Tibial artery (tissue), 4 donors: ENCODE data around the gene S100A5.
A peak's percentile ranks its signal among the peaks of the same experiment; 100 is the strongest.
"Not testable (repeated sequence)": the region's sequence is repeated elsewhere in the genome, so short reads cannot be mapped to it uniquely, and the experiment has no call there.

Experiments
- DNase-seq, 2 donors: peaks; one replicate each; pipeline ENCODE4 v3.0.0-alpha.2; 2019
- H3K27ac ChIP-seq, 2 donors: fragments of 200-600 bp; sonication (generic) in 1 of 2; 1 replicate in 1 of 2; 2 replicates in 1 of 2; pipeline ENCODE4 v1.5.1; 2018 to 2019; ENCODE audit warnings: mild to moderate bottlenecking in 1 of 2
- H3K27me3 ChIP-seq, 2 donors: fragments of 200-600 bp; sonication (generic) in 1 of 2; one replicate each; pipeline versions ENCODE4 v1.5.1 to v1.6.0; 2016 to 2019
- H3K36me3 ChIP-seq, 3 donors: fragments of 200-600 bp; sonication (generic) in 2 of 3; one replicate each; pipeline ENCODE4 v1.5.1; 2016 to 2019; ENCODE audit warnings: mild to moderate bottlenecking in 2 of 3
- H3K4me1 ChIP-seq, 4 donors: fragments of 200-600 bp; sonication (generic) in 2 of 4; 1 replicate in 3 of 4; 2 replicates in 1 of 4; pipeline ENCODE4 v1.5.1; 2016 to 2019
- H3K4me3 ChIP-seq, 2 donors: fragments of 200-600 bp; sonication (generic) in 1 of 2; 1 replicate in 1 of 2; 2 replicates in 1 of 2; pipeline ENCODE4 v1.5.1; 2018 to 2019; ENCODE audit warnings: mild to moderate bottlenecking in 2 of 2
- H3K9me3 ChIP-seq, 3 donors: fragments of 200-600 bp; sonication (generic) in 1 of 3; one replicate each; pipeline ENCODE4 v1.5.1; 2016 to 2019
- intact Hi-C: fragments of 100-400 bp; cut with DNase I; formaldehyde crosslinking; loops from one replicate; pipeline ENCODE4 v1.15.0; 2023; ENCODE audit warnings: low total_unique reads
- TF ChIP-seq, protein P1 (sequence below), 2 experiments: fragments of 200-600 bp in 1 of 2; fragments of 450-650 bp in 1 of 2; IDR thresholded peaks; one replicate each; pipeline ENCODE4 v1.5.1; 2017 to 2019; ENCODE audit warnings: antibody characterized with exemption in 2 of 2, mild to moderate bottlenecking in 1 of 2, moderate library complexity in 1 of 2

S100A5 gene

DNA sequence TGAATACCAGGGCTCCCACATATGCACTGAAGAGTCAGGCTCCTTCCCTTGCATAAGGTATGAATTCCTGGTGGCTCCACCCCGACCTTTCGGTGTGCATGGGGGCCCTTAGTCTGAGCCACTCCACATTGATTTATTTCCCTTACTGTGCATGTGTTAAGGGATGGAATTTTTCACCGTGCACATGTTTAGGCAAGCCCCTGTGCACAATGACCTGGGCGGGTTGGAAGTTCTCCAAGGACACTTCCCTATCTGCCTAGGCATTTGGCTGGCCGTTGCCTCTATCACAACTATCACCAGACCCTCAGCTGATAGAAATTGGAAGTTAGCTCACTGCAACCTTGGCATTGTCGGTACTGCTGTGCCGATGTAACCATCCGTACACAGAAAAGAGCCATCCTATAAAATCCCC lies 14.6 kb downstream of the S100A5 start:
- Histone ChIP-seq H3K27me3 (no peaks in the 10 kb centered on the region), H3K27ac (peak overlapping the region in 1 of 2 donors; percentile 51), H3K9me3 (no peaks in the 10 kb centered on the region), H3K36me3 (peaks cover 0 to 6% (median 0%) of the 10 kb centered on the region in 3 donors), H3K4me3 (no peak overlapping the region), H3K4me1 (peaks cover 0 to 18% (median 5%) of the 10 kb centered on the region in 4 donors)
- intact Hi-C loops = no loop called here
- TF ChIP-seq, protein P1, sequence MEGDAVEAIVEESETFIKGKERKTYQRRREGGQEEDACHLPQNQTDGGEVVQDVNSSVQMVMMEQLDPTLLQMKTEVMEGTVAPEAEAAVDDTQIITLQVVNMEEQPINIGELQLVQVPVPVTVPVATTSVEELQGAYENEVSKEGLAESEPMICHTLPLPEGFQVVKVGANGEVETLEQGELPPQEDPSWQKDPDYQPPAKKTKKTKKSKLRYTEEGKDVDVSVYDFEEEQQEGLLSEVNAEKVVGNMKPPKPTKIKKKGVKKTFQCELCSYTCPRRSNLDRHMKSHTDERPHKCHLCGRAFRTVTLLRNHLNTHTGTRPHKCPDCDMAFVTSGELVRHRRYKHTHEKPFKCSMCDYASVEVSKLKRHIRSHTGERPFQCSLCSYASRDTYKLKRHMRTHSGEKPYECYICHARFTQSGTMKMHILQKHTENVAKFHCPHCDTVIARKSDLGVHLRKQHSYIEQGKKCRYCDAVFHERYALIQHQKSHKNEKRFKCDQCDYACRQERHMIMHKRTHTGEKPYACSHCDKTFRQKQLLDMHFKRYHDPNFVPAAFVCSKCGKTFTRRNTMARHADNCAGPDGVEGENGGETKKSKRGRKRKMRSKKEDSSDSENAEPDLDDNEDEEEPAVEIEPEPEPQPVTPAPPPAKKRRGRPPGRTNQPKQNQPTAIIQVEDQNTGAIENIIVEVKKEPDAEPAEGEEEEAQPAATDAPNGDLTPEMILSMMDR (IDR thresholded peaks at IDR 0.05) = no peak
- peak; percentile 22 to 49 for DNase-seq

DNA sequence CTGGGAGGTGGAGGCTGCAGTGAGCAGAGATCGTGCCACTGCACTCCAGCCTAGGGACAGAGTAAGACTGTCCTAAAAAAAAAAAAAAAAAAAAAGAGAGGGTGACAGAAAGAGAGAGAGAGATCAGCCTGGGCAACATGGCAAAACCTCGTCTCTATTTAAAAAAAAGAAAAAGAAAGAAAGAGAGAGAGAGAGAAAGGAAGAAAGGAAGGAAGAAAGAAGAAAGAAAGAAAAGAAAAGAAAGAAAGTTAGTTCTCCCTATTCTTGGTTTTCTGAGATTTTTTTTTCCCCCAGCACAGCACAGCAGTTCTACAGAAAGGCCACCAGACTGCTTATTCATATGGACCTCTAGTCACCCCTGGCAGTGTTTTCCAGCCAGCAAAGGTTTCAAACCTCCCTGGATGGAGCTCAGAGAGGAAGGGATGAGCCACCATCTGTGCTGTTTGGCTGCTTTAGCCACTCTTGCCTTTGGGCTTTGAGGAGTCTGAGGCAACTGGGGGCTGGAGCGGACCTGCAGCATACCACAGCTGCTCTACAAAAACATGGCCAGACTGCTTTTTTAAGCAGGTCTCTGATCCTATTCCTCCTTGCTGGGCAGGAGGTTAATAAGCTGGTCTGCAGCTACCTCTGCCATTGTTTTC lies 15.5 kb downstream of the S100A5 start:
- Histone ChIP-seq H3K27me3 (no peaks in the 10 kb centered on the region), H3K27ac (peak overlapping the region in 1 of 2 donors; percentile 51), H3K4me3 (no peak overlapping the region), H3K4me1 (peaks cover 0 to 15% (median 5%) of the 10 kb centered on the region in 4 donors), H3K9me3 (no peaks in the 10 kb centered on the region), H3K36me3 (peaks cover 0 to 6% (median 0%) of the 10 kb centered on the region in 3 donors)
- TF ChIP-seq, protein P1 (IDR thresholded peaks at IDR 0.05) = no peak
- intact Hi-C loops = no loop called here
- DNase-seq = peak; percentile 20 to 63

DNA sequence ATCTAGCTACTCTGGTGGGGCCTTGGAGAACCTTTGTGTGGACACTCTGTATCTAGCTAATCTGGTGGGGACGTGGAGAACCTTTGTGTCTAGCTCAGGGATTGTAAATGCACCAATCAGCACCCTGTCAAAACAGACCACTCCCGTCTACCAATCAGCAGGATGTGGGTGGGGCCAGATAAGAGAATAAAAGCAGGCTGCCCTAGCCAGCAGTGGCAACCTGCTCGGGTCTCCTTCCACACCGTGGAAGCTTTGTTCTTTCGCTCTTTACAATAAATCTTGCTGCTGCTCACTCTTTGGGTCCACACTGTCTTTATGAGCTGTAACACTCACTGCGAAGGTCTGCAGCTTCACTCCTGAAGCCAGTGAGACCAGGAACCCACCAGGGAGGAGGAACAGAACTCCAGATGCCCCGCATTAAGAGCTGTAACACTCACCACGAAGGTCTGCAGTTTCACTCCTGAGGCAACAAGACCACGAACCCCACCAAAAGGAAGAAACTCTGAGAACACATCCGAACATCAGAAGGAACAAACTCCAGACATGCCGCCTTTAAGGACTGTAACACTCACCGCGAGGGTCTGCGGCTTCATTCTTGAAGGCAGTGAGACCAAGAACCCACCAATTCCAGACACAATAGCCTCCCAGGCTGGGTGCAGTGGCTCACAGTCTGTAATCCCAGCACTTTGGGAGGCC lies 18.2 kb downstream of the S100A5 start:
- peak in 1 of 2 donors; percentile 40 for DNase-seq
- H3K27me3 ChIP-seq, intact Hi-C loops, H3K27ac ChIP-seq, H3K9me3 ChIP-seq, H3K4me3 ChIP-seq, H3K36me3 ChIP-seq: not testable (repeated sequence)
- peaks cover 0 to 19% (median 7%) of the 10 kb centered on the region in 4 donors for H3K4me1 ChIP-seq

DNA sequence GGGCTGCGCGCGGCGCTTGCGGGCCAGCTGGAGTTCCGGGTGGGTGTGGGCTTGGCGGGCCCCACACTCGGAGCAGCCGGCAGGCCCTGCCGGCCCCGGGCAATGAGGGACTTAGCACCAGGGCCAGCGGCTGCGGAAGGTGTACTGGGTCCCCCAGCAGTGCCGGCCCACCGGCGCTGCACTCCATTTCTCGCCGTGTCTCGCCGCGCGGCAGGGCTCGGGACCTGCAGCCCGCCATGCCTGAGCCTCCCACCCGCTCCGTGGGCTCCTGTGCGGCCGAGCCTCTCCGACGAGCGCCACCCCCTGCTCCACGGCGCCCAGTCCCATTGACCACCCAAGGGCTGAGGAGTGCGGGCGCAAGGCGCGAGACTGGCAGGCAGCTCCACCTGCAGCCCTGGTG lies 18.9 kb downstream of the S100A5 start:
- peaks cover 0 to 19% (median 6%) of the 10 kb centered on the region in 4 donors for H3K4me1 ChIP-seq
- H3K4me3 ChIP-seq, H3K27ac ChIP-seq, H3K9me3 ChIP-seq, H3K36me3 ChIP-seq, intact Hi-C loops, H3K27me3 ChIP-seq: not testable (repeated sequence)
- peak in 1 of 2 donors; percentile 38 for DNase-seq

DNA sequence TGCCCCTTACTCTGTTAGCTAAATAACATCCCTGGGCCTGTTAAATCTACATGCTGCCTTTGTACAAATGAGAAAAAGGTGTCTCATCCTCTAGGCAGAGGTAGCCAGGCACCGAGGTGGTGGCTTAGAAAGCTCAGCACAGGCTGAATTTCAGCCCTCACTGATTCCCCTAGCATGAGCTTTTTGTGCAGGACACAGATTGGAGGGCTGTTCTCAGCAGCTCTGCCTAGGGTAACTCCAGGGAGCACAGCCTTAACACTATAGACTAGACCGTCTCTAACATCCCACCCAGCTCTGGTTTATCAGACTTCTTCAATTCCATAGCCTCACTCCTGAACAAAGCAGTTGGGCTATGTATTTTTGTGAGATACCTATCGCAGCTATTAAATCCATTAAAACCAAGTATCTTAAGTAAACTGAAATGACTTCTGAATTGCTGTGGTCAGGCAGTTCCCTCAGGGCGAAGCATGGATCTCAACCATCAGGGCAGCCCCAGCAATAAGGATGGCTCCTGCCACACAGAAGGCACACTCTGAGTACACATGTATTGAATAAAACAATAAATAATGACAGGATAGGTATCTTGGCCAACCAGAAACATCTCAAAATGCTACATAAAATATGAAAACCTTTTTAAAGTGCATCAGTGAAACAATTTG lies 19.8 kb downstream of the S100A5 start:
- no peak overlapping the region for H3K27ac ChIP-seq
- H3K36me3 ChIP-seq = no peaks in the 10 kb centered on the region
- H3K4me1 ChIP-seq = peaks cover 0 to 19% (median 4%) of the 10 kb centered on the region in 4 donors
- intact Hi-C loops = no loop called here
- no peak overlapping the region for H3K4me3 ChIP-seq
- no peaks in the 10 kb centered on the region for H3K9me3 ChIP-seq
- DNase-seq = no peak
- TF ChIP-seq, protein P1 (IDR thresholded peaks at IDR 0.05) = no peak
- H3K27me3 ChIP-seq = no peaks in the 10 kb centered on the region

DNA sequence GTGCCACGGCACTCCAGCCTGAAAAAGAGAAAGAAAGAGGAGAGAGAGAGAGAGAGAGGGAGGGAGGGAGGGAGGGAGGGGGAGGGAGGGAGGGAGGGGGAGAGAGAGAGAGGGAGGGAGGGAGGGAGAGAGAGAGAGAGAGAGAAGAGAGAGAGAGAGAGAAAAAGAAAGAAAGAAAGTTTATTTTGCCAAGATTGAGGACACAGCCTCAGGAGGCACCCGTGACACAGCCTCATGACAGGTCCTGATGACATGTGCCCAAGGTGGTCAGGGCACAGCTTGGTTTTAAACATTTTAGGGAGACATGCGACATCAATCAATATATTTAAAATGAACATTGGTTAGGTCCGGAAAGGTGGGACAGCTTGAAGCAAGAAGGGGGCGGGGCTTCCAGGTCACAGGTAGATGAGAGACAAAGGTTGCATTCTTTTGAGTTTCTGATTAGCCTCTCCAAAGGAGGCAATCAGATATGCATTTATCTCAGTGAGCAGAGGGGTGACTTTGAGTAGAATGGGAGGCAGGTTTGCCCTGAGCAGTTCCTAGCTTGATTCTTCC lies 20.5 kb downstream of the S100A5 start:
- intact Hi-C loops, H3K9me3 ChIP-seq, H3K4me3 ChIP-seq, DNase-seq, H3K27ac ChIP-seq, H3K36me3 ChIP-seq, H3K27me3 ChIP-seq: not testable (repeated sequence)
- H3K4me1 ChIP-seq = peaks cover 0 to 14% (median 3%) of the 10 kb centered on the region in 4 donors
